Epithelial cell of proximal tubule (primary cell): ENCODE data around the gene PODN. TPM values are rescaled to one million over a fixed set of nuclear protein-coding genes. Genes with fewer than 3 reads are reported as not detected.

Experiments used
- DNase-seq: peaks from one replicate; pipeline ENCODE4 v3.0.0-alpha.2; 2011; ENCODE audit warnings: low read depth
- H3K4me3 ChIP-seq: 2 replicates; pipeline ENCODE4 v1.5.1; 2011; ENCODE audit warnings: low read depth, mild to moderate bottlenecking, low read length
- CTCF ChIP-seq: conservative IDR thresholded peaks from 2 replicates; pipeline ENCODE4 v1.5.1; 2012; ENCODE audit warnings: low read depth, mild to moderate bottlenecking, low read length
- total RNA-seq: library from RNA; depleted of rRNA; stranded (reverse); fragments of >200 nt; gene quantifications from 2 replicates; pipeline ENCODE4 v1.2.3, GENCODE V29; 2015

PODN gene
- total RNA-seq, 1 donor from 2014 or later = 0.06 TPM

DNA sequence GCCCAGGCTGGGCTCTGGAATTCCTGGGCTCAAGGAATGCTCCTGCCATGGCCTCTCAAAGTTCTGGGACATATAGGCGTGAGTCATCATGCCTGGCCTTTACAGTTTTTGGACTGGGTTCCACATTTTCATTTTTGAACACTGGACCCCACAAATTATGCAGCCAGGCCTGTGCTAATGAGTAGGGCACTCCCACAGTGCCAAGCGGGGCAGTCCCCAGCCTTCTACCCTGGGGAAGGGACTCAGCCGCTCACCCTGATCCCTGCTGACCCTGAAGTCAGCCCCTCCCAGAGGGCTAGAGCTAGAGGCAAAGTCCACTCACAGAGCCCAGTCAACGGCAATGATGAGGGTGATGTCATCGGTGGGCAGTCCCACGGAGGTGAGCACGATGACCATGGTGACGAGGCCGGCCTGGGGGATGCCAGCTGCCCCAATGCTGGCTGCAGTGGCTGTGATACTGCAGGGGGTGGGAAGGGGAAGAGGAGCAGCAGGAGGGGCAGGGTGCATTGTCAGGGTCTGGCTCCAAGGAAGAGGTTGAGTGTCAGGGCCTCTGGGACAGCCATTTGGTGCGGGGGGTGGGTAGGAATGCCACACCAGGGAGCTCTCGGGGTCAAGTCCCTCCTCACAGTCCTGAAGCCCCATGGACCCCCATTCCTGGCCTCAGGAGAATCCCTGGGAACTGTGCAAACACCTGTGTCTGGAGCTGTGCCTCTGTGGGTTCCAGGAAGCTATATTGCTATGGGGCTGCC is 27.6 kb downstream of the PODN start:
- no peak for TF ChIP-seq CTCF
- DNase-seq = no peak
- H3K4me3 ChIP-seq = no peak overlapping the region

DNA sequence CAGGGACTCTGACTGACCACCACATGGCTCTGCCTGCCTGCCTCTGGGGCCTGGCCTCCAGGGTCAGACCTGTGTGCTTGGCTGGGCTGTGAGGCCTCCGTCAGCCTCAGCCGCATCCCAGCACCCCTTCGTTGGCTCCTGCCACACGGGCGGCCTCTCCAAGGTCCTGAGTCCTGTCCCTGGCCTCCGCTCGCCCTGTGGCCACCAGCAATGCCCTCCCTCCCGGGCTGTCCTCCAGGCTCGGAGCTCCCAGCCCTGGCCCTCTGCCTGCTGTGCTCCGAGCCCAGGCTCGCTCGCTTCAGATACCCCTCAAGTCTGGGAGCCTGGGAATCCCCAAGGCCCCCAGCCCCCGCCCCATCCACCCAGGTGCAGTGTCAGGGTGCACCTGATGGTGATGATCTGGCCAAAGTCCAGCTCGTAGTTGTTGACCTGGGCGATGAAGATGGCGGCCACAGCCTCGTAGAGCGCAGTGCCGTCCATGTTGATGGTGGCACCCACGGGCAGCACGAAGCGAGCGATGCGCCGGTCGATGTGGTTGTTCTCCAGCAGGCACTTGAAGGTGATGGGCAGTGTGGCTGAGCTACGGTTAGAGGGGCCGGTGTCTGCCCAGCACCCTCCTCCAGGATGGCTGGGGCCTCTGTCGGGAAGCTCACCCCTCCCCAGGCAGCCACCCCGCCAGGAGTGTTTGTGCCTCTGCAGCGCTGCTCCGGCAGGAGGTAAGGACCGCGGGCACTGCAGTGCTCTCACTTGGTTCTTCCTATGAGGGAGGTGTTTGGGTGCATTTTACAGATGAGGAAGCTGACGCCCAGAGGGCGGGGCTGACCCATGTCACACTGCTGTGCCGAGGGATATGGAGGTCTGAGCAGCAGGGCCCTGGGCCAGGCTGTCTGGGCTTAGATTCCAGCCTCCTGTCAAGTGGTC is 28.5 kb downstream of the PODN start:
- TF ChIP-seq CTCF = no peak
- no peak for DNase-seq
- H3K4me3 ChIP-seq = no peak overlapping the region

DNA sequence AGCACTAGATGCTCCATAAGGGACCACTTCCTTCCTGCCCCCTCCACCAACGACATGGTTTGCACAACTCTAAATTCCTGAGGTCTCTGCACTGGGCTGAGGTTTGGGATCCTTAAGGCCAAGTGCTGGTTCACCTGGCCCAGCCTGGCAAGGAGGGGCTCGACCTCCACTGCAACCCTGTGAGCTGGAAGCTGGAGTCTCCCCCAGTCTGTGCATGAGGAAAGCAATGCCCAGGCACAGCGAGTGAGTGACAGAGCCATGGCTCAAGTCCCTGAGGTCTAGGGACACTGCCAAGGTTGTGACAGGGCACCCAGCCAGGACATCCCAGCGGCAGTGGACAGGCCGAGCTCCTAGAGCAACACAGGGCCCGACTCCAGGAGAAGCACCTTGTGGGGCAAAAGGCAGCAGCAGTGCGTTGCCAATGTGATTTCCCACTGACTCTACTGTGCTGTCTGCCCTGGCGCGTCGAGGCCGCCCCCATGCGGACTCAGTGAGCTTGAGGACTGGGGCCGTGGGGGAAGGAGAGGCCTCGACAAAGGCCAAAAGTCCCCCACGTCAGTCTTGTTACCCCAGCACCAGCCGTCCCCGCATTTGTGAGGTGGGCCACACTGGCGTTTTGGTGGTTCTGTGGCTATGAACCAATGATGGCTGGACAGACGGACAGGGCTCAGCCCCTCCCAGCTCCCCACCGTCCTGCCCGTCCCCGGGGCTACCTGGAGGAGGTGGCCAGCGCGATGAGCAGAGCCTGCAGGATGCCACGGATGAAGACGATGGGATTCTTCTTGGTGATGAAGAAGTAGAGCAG is 30.0 kb downstream of the PODN start:
- no peak for TF ChIP-seq CTCF
- no peak for DNase-seq
- no peak overlapping the region for H3K4me3 ChIP-seq

GRCh38 chr1:53092659-53093450 is 30.8 kb downstream of the PODN start:
- TF ChIP-seq CTCF = no peak
- DNase-seq = no peak
- H3K4me3 ChIP-seq = no peak overlapping the region

- DNase-seq = no peak
- no peak for TF ChIP-seq CTCF
- H3K4me3 ChIP-seq = no peak overlapping the region
Observed at GRCh38 chr1:53093451-53093754, 31.4 kb downstream of the PODN start.

DNA sequence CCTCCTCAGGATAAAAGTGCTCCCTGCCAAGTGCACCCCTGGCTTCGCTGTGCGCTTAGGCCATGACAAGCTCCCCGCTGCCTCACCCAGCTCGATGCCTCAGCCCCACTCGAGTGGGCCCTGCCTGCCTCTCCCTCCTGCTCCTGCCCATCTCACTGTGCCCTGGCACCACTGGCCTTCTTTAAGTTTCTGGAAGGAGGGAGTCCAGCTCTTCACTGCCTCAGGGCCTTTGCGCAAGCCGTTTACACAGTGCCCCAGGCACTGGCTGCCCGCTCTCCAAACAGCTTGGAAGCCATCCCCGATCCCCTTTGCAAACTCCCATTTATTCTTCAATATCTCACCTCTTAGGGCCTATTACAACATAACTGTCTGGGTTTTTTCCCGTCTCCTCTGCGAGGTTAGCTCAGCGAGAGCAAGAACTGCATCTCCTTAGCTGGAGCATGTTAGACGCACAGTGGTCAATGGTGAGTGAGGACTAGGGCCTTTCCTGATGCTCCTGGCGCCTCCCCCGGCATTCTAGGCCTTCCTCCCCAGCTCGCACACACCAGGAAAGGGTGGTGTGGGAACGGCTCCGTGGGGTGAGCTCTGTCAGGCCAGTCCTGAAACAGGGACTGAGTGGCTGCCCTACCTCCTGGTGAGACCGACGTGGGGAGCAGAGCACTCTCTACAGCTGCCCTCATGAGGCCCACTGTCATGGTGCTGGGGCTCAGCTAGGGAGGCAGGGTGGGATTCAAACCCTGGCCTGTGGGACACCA is 31.9 kb downstream of the PODN start:
- DNase-seq = no peak
- no peak overlapping the region for H3K4me3 ChIP-seq
- TF ChIP-seq CTCF = no peak
